ENCODE data around the gene SYT1. TPM values are rescaled to one million over a fixed set of nuclear protein-coding genes. Genes with fewer than 3 reads are reported as not detected.

The SYT1 gene
- polyA plus RNA-seq, 1 donor = 1.4 TPM

GRCh38 chr12:78891646-78892353 lies 27.2 kb downstream of the SYT1 start:
- DNase-seq (ENCODE audit: low read depth) = no peak

GRCh38 chr12:78898416-78898815 lies 33.8 kb downstream of the SYT1 start:
- DNase-seq (ENCODE audit: low read depth) = peak; percentile 16

- no peak for DNase-seq (ENCODE audit: low read depth)
These were observed 50.3 kb downstream of the SYT1 start for GRCh38 chr12:78914859-78915331.

GRCh38 chr12:78916845-78917480 lies 52.4 kb downstream of the SYT1 start:
- DNase-seq (ENCODE audit: low read depth) = no peak

GRCh38 chr12:78917513-78917912 lies 52.9 kb downstream of the SYT1 start:
- no peak for DNase-seq (ENCODE audit: low read depth)

GRCh38 chr12:78918268-78918667 lies 53.7 kb downstream of the SYT1 start:
- no peak for DNase-seq (ENCODE audit: low read depth)

- DNase-seq (ENCODE audit: low read depth) = no peak
These were observed 63.9 kb downstream of the SYT1 start for GRCh38 chr12:78928200-78929074.

GRCh38 chr12:78929075-78929418 lies 64.5 kb downstream of the SYT1 start:
- DNase-seq (ENCODE audit: low read depth) = no peak

GRCh38 chr12:78931466-78931990 lies 67.0 kb downstream of the SYT1 start:
- no peak for DNase-seq (ENCODE audit: low read depth)

- no peak for DNase-seq (ENCODE audit: low read depth)
These were observed 68.4 kb downstream of the SYT1 start for GRCh38 chr12:78933014-78933413.

GRCh38 chr12:78938341-78939084 lies 73.9 kb downstream of the SYT1 start:
- DNase-seq (ENCODE audit: low read depth) = no peak

GRCh38 chr12:78949532-78949931 lies 85.0 kb downstream of the SYT1 start:
- DNase-seq (ENCODE audit: low read depth) = no peak

GRCh38 chr12:78951803-78952551 lies 87.4 kb downstream of the SYT1 start:
- no peak for DNase-seq (ENCODE audit: low read depth)

- no peak for DNase-seq (ENCODE audit: low read depth)
These were observed 88.0 kb downstream of the SYT1 start for GRCh38 chr12:78952552-78952929.

GRCh38 chr12:78958941-78959340 lies 94.4 kb downstream of the SYT1 start:
- DNase-seq (ENCODE audit: low read depth) = no peak

GRCh38 chr12:78959556-78959955 lies 95.0 kb downstream of the SYT1 start:
- no peak for DNase-seq (ENCODE audit: low read depth)

- DNase-seq (ENCODE audit: low read depth) = no peak
These were observed 96.6 kb downstream of the SYT1 start for GRCh38 chr12:78961171-78961570.

- no peak for DNase-seq (ENCODE audit: low read depth)
These were observed 99.1 kb downstream of the SYT1 start for GRCh38 chr12:78963439-78964227.

GRCh38 chr12:78964521-78964920 lies 99.9 kb downstream of the SYT1 start:
- DNase-seq (ENCODE audit: low read depth) = no peak

- DNase-seq (ENCODE audit: low read depth) = no peak
These were observed 101.5 kb downstream of the SYT1 start for GRCh38 chr12:78966062-78966461.

All from forelimb muscle (tissue), 1 donor.